ENCODE results near the gene ADAMTS8. TPM values are rescaled to one million over a fixed set of nuclear protein-coding genes. Genes with fewer than 3 reads are reported as not detected.

Gene ADAMTS8
- total RNA-seq, 2 experiments from 2014 or later: not detected

GRCh38 chr11:130426223-130426836 lies 2.1 kb downstream of the ADAMTS8 start:
- POLR2A ChIA-PET: no interaction called here
- Mint-ChIP-seq H3K36me3 (no peaks in the 10 kb centered on the region), H3K4me3 (no peak overlapping the region), H3K4me1 (peaks cover 4% of the 10 kb centered on the region), H3K9me3 (no peaks in the 10 kb centered on the region), H3K27me3 (peaks cover 51% of the 10 kb centered on the region), H3K27ac (no peak overlapping the region)
- ATAC-seq (ENCODE audit: low read depth) (no peak), DNase-seq (no peak)

DNA sequence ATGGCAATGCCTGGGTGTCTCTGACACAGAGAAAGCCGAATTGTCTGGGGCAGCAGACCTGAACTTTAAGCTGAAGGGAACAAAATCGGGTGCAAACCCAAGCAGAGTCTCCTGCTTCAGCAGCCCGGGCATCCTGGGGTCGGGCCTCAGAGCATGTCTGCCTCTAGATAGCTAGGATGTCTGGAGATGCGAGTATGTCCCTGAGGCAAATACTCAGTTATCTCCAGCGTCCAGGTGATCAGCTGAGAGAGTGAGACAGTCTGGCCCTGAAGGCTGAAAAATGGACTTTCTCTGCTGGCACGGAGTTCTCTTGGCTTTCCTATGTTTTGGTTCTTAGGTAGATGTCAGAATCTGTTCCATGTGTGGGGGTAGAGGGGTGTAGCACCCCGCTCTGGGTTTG lies 3.3 kb downstream of the ADAMTS8 start:
- no peak overlapping the region for H3K4me3 Mint-ChIP-seq
- H3K27ac Mint-ChIP-seq: no peak overlapping the region
- H3K4me1 Mint-ChIP-seq: peaks cover 4% of the 10 kb centered on the region
- ATAC-seq (ENCODE audit: low read depth): no peak
- H3K36me3 Mint-ChIP-seq: no peaks in the 10 kb centered on the region
- peaks cover 46% of the 10 kb centered on the region for H3K27me3 Mint-ChIP-seq
- no peaks in the 10 kb centered on the region for H3K9me3 Mint-ChIP-seq
- POLR2A ChIA-PET: interaction anchor here (0.7 kb wide), 1 partner anchor 342 kb away, joined by 5 read pairs; no protein-coding TSS in a partner anchor
- DNase-seq: no peak

DNA sequence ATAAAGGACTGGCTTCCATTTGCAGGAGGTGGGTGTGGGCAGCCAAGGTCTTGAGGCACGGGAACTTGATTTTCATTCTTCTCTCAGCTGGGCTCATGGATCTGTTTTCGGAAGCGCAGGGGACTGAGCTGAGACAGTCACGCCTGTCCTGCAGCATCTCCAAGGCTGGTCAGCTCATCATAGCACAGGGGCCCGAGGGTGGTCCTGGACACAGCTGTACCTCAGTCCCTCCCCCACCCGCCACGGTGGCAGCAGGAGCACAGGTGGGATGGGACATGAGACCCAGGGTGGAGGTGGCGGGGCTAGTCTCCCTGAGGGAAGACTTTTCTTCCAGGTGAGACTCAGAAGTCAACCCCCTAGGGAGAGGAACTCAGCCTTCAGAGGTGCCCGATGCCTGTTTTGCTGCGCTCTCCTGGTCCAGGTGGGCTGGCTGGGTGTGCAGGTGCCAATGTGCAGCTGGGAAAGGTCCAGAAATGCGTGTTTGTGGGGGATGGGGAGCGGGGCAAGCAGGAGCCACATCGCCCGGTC lies 3.7 kb downstream of the ADAMTS8 start:
- DNase-seq (no peak), ATAC-seq (ENCODE audit: low read depth) (no peak)
- Mint-ChIP-seq H3K27ac (no peak overlapping the region), H3K4me3 (no peak overlapping the region), H3K4me1 (peaks cover 4% of the 10 kb centered on the region), H3K9me3 (no peaks in the 10 kb centered on the region), H3K36me3 (no peaks in the 10 kb centered on the region), H3K27me3 (peaks cover 41% of the 10 kb centered on the region)
- POLR2A ChIA-PET: no interaction called here

GRCh38 chr11:130423541-130424142 lies 4.8 kb downstream of the ADAMTS8 start:
- Mint-ChIP-seq H3K4me3 (no peak overlapping the region), H3K36me3 (no peaks in the 10 kb centered on the region), H3K4me1 (peaks cover 2% of the 10 kb centered on the region), H3K9me3 (no peaks in the 10 kb centered on the region), H3K27me3 (peaks cover 31% of the 10 kb centered on the region), H3K27ac (no peak overlapping the region)
- DNase-seq (no peak), ATAC-seq (ENCODE audit: low read depth) (no peak)
- POLR2A ChIA-PET: no interaction called here

DNA sequence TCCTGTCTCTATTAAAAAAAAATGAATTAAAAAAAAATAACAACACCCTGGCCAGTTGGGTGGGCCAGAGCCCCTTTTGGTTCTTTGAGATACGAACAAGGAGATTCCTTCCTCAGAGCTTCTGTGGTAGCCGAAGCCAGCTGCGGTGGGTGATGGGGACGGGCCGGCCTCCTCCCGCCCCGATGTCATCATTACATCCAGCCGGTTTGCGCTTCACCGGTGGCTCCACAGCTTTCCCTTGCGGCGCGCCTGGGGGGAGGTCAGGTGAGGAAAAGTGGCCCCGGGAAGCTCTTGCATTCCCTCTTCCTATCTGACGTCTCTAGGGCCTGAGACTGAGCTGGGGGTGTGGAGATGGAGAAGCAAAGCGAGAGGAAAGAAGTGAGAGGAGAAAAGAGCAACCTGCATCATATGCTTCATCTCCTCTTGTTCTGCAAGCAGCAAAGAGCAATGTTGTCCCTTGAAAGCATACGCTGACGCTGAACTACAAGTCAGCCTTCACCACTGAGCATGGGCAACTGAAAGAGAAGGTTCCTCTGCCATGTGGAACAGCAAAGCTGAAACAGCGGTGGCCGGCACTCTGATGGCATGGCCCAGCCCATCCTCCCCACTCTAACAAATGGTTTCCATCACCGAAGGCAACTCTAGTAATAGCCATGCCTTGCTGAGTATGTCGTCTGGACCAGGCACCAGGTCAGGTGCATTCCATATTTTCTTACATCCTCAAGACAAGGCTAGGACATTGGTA lies 6.0 kb downstream of the ADAMTS8 start:
- H3K27me3 Mint-ChIP-seq: peaks cover 28% of the 10 kb centered on the region
- no peaks in the 10 kb centered on the region for H3K9me3 Mint-ChIP-seq
- DNase-seq (no peak), ATAC-seq (ENCODE audit: low read depth) (no peak)
- H3K27ac Mint-ChIP-seq: no peak overlapping the region
- H3K4me1 Mint-ChIP-seq: no peaks in the 10 kb centered on the region
- H3K4me3 Mint-ChIP-seq: no peak overlapping the region
- POLR2A ChIA-PET: no interaction called here
- H3K36me3 Mint-ChIP-seq: no peaks in the 10 kb centered on the region

GRCh38 chr11:130421697-130422096 lies 6.7 kb downstream of the ADAMTS8 start:
- POLR2A ChIA-PET: no interaction called here
- ATAC-seq (ENCODE audit: low read depth): no peak
- Mint-ChIP-seq H3K36me3 (no peaks in the 10 kb centered on the region), H3K9me3 (no peaks in the 10 kb centered on the region), H3K4me1 (no peaks in the 10 kb centered on the region), H3K4me3 (no peak overlapping the region), H3K27ac (no peak overlapping the region), H3K27me3 (peaks cover 20% of the 10 kb centered on the region)
- no peak for DNase-seq

- no peaks in the 10 kb centered on the region for H3K9me3 Mint-ChIP-seq
Measured at GRCh38 chr11:130421199-130421585, 7.2 kb downstream of the ADAMTS8 start.

DNA sequence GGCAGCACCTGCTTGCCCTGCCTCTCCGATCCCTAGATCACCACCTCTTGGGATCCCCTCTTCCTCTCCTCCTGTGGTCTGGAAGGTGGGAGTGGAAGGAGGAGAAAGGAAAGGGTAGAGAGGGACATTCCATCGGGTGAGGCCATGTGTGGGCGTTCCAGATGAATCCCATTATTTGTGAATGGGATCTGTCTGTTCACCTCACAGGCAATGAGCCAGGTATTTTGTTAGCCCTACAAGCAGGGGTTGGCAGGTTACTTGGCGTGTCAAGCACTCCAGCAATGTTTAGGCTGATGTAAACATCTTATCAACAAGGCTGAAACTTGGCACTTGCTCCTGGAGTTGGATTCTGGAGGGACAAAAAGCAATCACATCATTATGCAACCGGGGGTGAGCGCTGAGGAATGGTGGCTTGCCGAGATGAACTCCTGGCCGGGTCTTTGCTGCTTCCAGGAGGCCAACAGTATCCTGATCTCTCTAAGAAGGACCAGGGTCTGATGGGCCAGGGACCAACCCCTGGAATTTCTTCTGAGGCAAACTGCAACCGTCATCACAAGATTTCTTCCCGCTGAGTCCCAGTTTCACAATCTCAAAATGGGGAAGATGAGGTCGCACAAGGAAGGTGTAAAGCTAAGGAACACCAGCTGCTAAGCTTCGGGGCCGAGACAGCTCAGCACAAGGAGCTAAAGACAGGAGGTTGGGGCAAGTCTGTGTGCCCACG lies 7.8 kb downstream of the ADAMTS8 start:
- Mint-ChIP-seq H3K4me1 (no peaks in the 10 kb centered on the region), H3K27ac (no peak overlapping the region), H3K4me3 (no peak overlapping the region), H3K9me3 (no peaks in the 10 kb centered on the region), H3K36me3 (no peaks in the 10 kb centered on the region), H3K27me3 (peaks cover 10% of the 10 kb centered on the region)
- ATAC-seq (ENCODE audit: low read depth) (no peak), DNase-seq (no peak)
- POLR2A ChIA-PET: no interaction called here

More at GRCh38 chr11:130421199-130421585, 7.2 kb downstream of the ADAMTS8 start:
- H3K27me3 Mint-ChIP-seq: peaks cover 15% of the 10 kb centered on the region
- no peaks in the 10 kb centered on the region for H3K4me1 Mint-ChIP-seq
- H3K36me3 Mint-ChIP-seq: no peaks in the 10 kb centered on the region
- ATAC-seq (ENCODE audit: low read depth) (no peak), DNase-seq (no peak)
- POLR2A ChIA-PET: no interaction called here
- no peak overlapping the region for H3K27ac Mint-ChIP-seq
- no peak overlapping the region for H3K4me3 Mint-ChIP-seq

GRCh38 chr11:130418756-130419155 lies 9.7 kb downstream of the ADAMTS8 start:
- no peak overlapping the region for H3K27ac Mint-ChIP-seq
- POLR2A ChIA-PET: no interaction called here
- ATAC-seq (ENCODE audit: low read depth) (no peak), DNase-seq (no peak)
- H3K9me3 Mint-ChIP-seq: no peaks in the 10 kb centered on the region
- no peak overlapping the region for H3K4me3 Mint-ChIP-seq
- H3K36me3 Mint-ChIP-seq: no peaks in the 10 kb centered on the region
- peaks cover 5% of the 10 kb centered on the region for H3K27me3 Mint-ChIP-seq
- peaks cover 3% of the 10 kb centered on the region for H3K4me1 Mint-ChIP-seq

GRCh38 chr11:130418210-130418609 lies 10.2 kb downstream of the ADAMTS8 start:
- POLR2A ChIA-PET: no interaction called here
- no peaks in the 10 kb centered on the region for H3K9me3 Mint-ChIP-seq
- peaks cover 3% of the 10 kb centered on the region for H3K4me1 Mint-ChIP-seq
- no peak overlapping the region for H3K27ac Mint-ChIP-seq
- H3K27me3 Mint-ChIP-seq: peaks cover 5% of the 10 kb centered on the region
- no peak for ATAC-seq (ENCODE audit: low read depth)
- no peak for DNase-seq
- no peak overlapping the region for H3K4me3 Mint-ChIP-seq
- H3K36me3 Mint-ChIP-seq: no peaks in the 10 kb centered on the region

DNA sequence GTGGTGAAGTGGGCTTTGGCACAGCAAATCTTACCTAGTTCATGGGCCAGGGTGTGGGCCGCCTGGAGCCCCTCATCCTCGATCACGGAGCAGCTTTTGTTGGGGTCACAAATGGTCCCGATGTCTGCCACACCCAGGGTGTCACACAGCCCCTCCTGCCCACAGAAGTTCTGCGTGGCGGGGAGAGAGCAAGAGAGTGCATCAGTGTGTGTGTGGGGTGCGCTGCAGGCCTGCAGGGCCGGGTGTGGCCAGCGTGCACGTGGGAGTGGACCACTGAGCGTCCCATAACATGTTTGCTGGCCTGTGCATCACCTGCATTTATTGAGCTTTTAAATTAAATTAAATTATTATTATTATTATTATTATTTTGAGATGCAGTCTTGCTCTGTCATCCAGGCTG lies 11.5 kb downstream of the ADAMTS8 start:
- POLR2A ChIA-PET: no interaction called here

DNA sequence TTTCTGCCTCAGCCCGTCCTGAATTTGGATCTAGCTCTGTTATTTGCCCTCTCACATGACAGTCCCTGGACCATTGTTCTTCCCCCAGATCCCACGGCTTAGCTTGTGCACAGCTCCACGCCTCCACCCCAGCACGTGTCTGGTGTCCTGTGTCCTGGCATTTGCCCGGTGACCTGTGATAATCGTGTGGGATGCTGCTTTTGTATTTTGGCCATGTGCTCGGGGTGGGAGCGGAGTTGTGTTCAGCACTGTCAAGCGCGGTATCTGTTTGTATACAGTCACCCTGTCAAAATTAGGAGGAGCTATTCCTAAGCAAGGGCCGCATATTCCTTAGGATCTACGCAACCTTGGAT lies 11.9 kb downstream of the ADAMTS8 start:
- ATAC-seq (ENCODE audit: low read depth) (no peak), DNase-seq (no peak)
- H3K27ac Mint-ChIP-seq: no peak overlapping the region
- H3K36me3 Mint-ChIP-seq: no peaks in the 10 kb centered on the region
- POLR2A ChIA-PET: no interaction called here
- peaks cover 8% of the 10 kb centered on the region for H3K27me3 Mint-ChIP-seq
- no peak overlapping the region for H3K4me3 Mint-ChIP-seq
- H3K4me1 Mint-ChIP-seq: peaks cover 3% of the 10 kb centered on the region
- H3K9me3 Mint-ChIP-seq: no peaks in the 10 kb centered on the region

More for the DNA sequence above, 11.5 kb downstream of the ADAMTS8 start:
- Mint-ChIP-seq H3K4me1 (peaks cover 3% of the 10 kb centered on the region), H3K4me3 (no peak overlapping the region), H3K36me3 (no peaks in the 10 kb centered on the region), H3K9me3 (no peaks in the 10 kb centered on the region), H3K27ac (no peak overlapping the region), H3K27me3 (peaks cover 8% of the 10 kb centered on the region)
- ATAC-seq (ENCODE audit: low read depth): no peak
- DNase-seq: no peak

- H3K27me3 Mint-ChIP-seq: peaks cover 7% of the 10 kb centered on the region
- no peak for ATAC-seq (ENCODE audit: low read depth)
Measured at GRCh38 chr11:130415731-130416529, 12.5 kb downstream of the ADAMTS8 start.

More at GRCh38 chr11:130415731-130416529, 12.5 kb downstream of the ADAMTS8 start:
- no peak overlapping the region for H3K27ac Mint-ChIP-seq
- no peaks in the 10 kb centered on the region for H3K36me3 Mint-ChIP-seq
- H3K4me3 Mint-ChIP-seq: no peak overlapping the region
- H3K4me1 Mint-ChIP-seq: peaks cover 3% of the 10 kb centered on the region
- H3K9me3 Mint-ChIP-seq: no peaks in the 10 kb centered on the region
- POLR2A ChIA-PET: no interaction called here
- no peak for DNase-seq
